PFSK-1 (cell line): ENCODE measurements around the gene KCNMB2.

Experiments
- FOXP2 ChIP-seq: optimal IDR thresholded peaks from 2 replicates; pipeline ENCODE3; 2011; ENCODE audit warnings: borderline replicate concordance, control low read depth, inconsistent platforms; ENCODE audit not compliant: insufficient read depth; ENCODE audit errors: extremely low read length, extremely low read depth
- POLR2AphosphoS5 ChIP-seq: IDR thresholded peaks from 2 replicates; pipeline ENCODE4 v1.6.1; 2012; ENCODE audit warnings: low read depth, mild to moderate bottlenecking, control low read depth, low read length, moderate library complexity
- REST ChIP-seq, 2 experiments: IDR thresholded peaks; 2 replicates each; pipeline versions ENCODE4 v1.6.1 to v1.8.0; 2011 to 2012; ENCODE audit warnings: low read depth in 2 of 2, low read length in 2 of 2, control low read depth in 1 of 2, inconsistent platforms in 1 of 2, mild to moderate bottlenecking in 1 of 2, moderate library complexity in 1 of 2; ENCODE audit not compliant: insufficient read depth in 1 of 2
- SIN3A ChIP-seq: IDR thresholded peaks from 2 replicates; pipeline ENCODE4 v1.6.1; 2012; ENCODE audit warnings: mild to moderate bottlenecking, low read length, moderate library complexity, borderline replicate concordance; ENCODE audit not compliant: insufficient read depth
- TAF1 ChIP-seq: IDR thresholded peaks from 2 replicates; pipeline ENCODE4 v1.6.1; 2012; ENCODE audit warnings: low read length, control low read depth, borderline replicate concordance; ENCODE audit not compliant: insufficient read depth

- TF ChIP-seq SIN3A (no peak), TAF1 (no peak), REST (IDR thresholded peaks at IDR 0.05; ENCODE audit: insufficient read depth in 1 of 2, low read depth in 2 of 2, low read length in 2 of 2) (no peak), POLR2AphosphoS5 (no peak), FOXP2 (no peak)
Observed at GRCh38 chr3:178680037-178680436, 143.8 kb downstream of the KCNMB2 start.
